Peyer's patch (tissue), 4 donors: ENCODE data around the gene PET100.

Experiments used
- POLR2A ChIP-seq, 2 donors: fragments of 450-650 bp; IDR thresholded peaks; one replicate each; pipeline ENCODE4 v1.5.1; 2017; ENCODE audit warnings: antibody characterized with exemption in 2 of 2, mild to moderate bottlenecking in 2 of 2, moderate library complexity in 2 of 2
- TF ChIP-seq, protein P1 (sequence below), 6 experiments: fragments of 450-650 bp in 4 of 6; fragments of 200-600 bp in 2 of 6; sonication (generic) in 1 of 6; IDR thresholded peaks; one replicate each; pipeline ENCODE4 v1.5.1; 2017 to 2019; ENCODE audit warnings: antibody characterized with exemption in 6 of 6, mild to moderate bottlenecking in 3 of 6, moderate library complexity in 1 of 6

- TF ChIP-seq POLR2A (IDR thresholded peaks at IDR 0.05) = no peak
- TF ChIP-seq, protein P1, sequence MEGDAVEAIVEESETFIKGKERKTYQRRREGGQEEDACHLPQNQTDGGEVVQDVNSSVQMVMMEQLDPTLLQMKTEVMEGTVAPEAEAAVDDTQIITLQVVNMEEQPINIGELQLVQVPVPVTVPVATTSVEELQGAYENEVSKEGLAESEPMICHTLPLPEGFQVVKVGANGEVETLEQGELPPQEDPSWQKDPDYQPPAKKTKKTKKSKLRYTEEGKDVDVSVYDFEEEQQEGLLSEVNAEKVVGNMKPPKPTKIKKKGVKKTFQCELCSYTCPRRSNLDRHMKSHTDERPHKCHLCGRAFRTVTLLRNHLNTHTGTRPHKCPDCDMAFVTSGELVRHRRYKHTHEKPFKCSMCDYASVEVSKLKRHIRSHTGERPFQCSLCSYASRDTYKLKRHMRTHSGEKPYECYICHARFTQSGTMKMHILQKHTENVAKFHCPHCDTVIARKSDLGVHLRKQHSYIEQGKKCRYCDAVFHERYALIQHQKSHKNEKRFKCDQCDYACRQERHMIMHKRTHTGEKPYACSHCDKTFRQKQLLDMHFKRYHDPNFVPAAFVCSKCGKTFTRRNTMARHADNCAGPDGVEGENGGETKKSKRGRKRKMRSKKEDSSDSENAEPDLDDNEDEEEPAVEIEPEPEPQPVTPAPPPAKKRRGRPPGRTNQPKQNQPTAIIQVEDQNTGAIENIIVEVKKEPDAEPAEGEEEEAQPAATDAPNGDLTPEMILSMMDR (IDR thresholded peaks at IDR 0.05) = no peak
Measured at GRCh38 chr19:7657131-7657751, 27.6 kb downstream of the PET100 start.
